ENCODE measurements around the gene SHC1. TPM values are rescaled to one million over a fixed set of nuclear protein-coding genes. Genes with fewer than 3 reads are reported as not detected.
A peak's percentile ranks its signal among the peaks of the same experiment; 100 is the strongest.

Gene SHC1
- total RNA-seq, 1 donor from 2014 or later, result 211 TPM

DNA sequence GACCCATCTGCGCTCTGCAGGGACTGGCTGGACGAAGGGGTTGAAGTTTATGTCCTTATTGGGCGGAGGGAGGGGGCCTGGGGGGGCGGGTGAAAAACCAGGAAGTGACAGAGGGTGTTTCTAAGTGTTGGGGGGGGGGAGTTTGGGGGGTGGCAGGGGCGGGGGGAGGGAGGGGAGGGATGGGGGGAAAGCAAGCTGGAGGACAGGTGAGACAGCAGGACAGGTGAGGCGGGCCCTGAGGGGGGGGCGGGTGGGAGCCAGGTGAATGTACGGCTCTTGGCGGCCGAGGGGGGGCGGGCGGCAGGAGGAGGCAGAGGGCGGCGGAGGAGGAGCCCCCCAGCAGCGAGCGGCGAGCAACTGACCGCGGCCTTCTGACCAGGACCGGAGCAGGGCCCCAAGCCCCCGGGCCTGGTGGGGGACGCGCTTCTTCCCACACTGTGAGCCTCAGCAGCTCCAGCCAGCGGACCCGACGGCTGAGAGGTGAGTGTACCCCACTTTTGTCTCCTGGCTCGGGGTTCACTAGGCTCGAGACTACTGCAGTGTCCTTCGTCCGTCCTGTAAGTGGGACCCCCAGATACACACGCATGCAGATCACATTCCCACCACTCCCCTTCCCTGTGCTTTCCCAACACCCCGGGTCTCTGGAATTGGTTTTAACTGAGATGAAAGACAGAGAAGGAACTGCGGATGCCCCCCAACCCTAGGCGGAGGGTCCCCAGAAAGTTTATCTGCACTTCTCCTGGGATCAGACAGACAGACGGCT is 32.1 kb upstream of the SHC1 start, which contains the start of gene ZBTB7B:
Gene ZBTB7B (plus strand): TSS at position 339 of the 763 bp plus-strand sequence. CDS start 11,859 bp downstream, outside the sequence.
- Histone ChIP-seq H3K4me1 (peaks cover 22 to 48% of the 10 kb centered on the region in 2 donors), H3K36me3 (no peaks in the 10 kb centered on the region), H3K4me3 (peak within 1 kb of the TSS; percentile 92 to 94), H3K9me3 (no peaks in the 10 kb centered on the region), H3K27ac (peak within 1 kb of the TSS; percentile 97 to 98), H3K27me3 (no peaks in the 10 kb centered on the region)
- DNase-seq (ENCODE audit: low spot score in 2 of 2), result no peak
- TF ChIP-seq, protein P1, sequence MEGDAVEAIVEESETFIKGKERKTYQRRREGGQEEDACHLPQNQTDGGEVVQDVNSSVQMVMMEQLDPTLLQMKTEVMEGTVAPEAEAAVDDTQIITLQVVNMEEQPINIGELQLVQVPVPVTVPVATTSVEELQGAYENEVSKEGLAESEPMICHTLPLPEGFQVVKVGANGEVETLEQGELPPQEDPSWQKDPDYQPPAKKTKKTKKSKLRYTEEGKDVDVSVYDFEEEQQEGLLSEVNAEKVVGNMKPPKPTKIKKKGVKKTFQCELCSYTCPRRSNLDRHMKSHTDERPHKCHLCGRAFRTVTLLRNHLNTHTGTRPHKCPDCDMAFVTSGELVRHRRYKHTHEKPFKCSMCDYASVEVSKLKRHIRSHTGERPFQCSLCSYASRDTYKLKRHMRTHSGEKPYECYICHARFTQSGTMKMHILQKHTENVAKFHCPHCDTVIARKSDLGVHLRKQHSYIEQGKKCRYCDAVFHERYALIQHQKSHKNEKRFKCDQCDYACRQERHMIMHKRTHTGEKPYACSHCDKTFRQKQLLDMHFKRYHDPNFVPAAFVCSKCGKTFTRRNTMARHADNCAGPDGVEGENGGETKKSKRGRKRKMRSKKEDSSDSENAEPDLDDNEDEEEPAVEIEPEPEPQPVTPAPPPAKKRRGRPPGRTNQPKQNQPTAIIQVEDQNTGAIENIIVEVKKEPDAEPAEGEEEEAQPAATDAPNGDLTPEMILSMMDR (IDR thresholded peaks at IDR 0.05), result no peak
- intact Hi-C loops (cut with DNase I), result loop anchor here (1.0 to 5.0 kb wide), 6 partner anchors 28 to 960 kb away; partner anchors contain the start of genes ADAM15, ATP8B2, CKS1B and SLC50A1

DNA sequence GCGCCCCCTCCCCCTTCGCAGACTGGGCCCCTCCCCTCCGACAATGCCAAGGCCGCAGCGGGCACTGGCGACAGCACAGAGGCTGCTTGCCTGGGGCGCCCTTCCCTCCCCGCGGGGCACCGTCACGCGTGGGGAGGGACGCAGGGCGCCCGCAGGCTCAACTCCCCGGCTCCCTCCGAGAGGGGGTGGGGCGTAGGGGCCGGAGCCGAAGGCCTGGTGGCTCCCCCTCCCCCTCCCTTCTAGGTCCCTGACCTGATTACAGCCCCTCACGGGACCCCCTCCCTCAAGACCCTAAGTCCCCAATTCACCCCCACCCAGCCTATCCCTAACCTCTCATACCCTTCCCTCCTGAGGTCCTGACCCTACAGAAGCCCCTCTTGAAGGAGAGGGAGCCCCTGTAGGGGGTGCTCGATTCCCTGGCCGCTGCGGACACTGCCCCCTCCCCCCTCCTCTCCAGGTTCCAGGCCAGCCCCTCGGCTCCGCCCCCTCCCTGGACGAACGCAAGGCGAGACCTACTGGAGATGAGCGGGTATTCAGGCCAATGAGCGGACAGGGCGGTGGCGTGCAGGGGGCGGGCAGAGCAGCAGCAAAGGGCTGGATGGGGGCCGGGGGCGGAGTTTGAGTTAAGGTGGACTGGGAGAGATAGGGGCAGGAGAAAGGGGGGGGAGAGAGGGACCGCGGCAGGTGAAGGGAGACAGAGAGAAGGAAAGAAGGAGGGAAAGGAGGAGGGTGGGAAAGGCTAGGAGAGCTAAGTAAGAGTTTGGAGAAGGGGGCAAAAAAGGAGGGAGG is 31.3 kb upstream of the SHC1 start:
- H3K27me3 ChIP-seq, result no peaks in the 10 kb centered on the region
- peak overlapping the region; percentile 97 to 98 for H3K27ac ChIP-seq
- peaks cover 19 to 41% of the 10 kb centered on the region in 2 donors for H3K4me1 ChIP-seq
- no peaks in the 10 kb centered on the region for H3K36me3 ChIP-seq
- intact Hi-C loops (cut with DNase I), result loop anchor here (1.0 to 5.0 kb wide), 7 partner anchors 15 to 960 kb away; partner anchors contain the start of genes ADAM15, ATP8B2, CKS1B and SLC50A1
- DNase-seq (ENCODE audit: low spot score in 2 of 2), result peak; percentile 99 to 100
- peak overlapping the region; percentile 92 to 94 for H3K4me3 ChIP-seq
- H3K9me3 ChIP-seq, result no peaks in the 10 kb centered on the region
- TF ChIP-seq, protein P1 (IDR thresholded peaks at IDR 0.05), result peak in 2 of 3 experiments; percentile 50 to 59

DNA sequence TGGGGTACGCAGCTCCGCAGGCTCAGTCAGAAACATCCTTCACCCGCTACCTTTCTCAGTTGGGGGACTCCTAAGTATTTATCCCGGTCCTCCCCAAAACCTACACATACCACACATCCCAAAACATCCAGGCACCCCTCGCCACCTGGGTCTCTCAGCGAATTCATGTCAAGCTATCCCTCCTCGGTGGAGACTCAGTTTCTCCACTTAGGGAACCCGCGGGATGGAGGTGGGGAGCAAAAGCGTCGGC is 30.8 kb upstream of the SHC1 start:
- TF ChIP-seq, protein P1 (IDR thresholded peaks at IDR 0.05), result no peak

DNA sequence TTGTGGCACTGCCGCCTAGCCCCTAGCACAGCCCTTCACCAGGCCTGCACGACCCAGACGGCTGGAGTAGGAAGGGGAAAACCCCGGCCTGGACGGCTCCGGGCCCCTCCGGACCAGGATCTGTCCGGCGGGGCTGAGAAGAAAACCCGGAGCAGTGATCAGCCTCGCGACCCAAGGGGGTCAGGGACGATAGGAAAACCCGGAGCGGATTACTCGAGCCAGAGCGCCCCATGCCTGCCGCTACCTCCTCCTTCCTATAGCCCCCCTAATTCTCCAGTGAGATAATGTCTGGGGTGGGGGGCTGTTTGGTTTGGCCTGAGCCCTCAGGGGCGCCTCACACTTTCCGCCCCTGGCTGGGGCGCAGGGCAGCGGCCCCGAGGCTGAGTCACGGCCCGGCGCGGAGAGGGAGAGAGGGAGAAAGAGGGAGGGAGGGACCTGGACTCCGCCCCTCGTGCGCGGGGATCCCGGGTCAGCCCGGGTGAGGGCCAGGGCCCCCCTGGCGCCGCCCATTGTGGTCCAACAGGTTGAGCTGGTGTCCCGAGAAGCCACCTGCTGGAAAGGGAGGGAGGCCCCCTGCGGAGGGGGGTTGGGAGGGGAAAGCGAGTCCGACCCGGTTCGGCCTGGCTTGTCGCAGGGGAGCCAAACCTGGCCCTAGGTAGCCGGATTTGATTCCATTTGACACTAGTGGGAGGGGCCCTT is 30.3 kb upstream of the SHC1 start:
- H3K4me3 ChIP-seq, result peak overlapping the region; percentile 92 to 94
- no peaks in the 10 kb centered on the region for H3K27me3 ChIP-seq
- no peaks in the 10 kb centered on the region for H3K9me3 ChIP-seq
- peak overlapping the region; percentile 97 to 98 for H3K27ac ChIP-seq
- TF ChIP-seq, protein P1 (IDR thresholded peaks at IDR 0.05), result peak in 1 of 3 experiments; percentile 11
- intact Hi-C loops (cut with DNase I), result loop anchor here (1.0 to 5.0 kb wide), 6 partner anchors 16 to 961 kb away; partner anchors contain the start of genes ATP8B2, FLAD1, PYGO2 and SLC50A1
- peak; percentile 61 to 95 for DNase-seq (ENCODE audit: low spot score in 2 of 2)
- H3K4me1 ChIP-seq, result peaks cover 14 to 33% of the 10 kb centered on the region in 2 donors
- no peaks in the 10 kb centered on the region for H3K36me3 ChIP-seq

More for the DNA sequence above, 30.8 kb upstream of the SHC1 start:
- H3K4me1 ChIP-seq, result peaks cover 18 to 38% of the 10 kb centered on the region in 2 donors
- H3K27ac ChIP-seq, result peak overlapping the region; percentile 97 to 98
- DNase-seq (ENCODE audit: low spot score in 2 of 2), result no peak
- H3K9me3 ChIP-seq, result no peaks in the 10 kb centered on the region
- intact Hi-C loops (cut with DNase I), result loop anchor here (1.0 to 5.0 kb wide), 4 partner anchors 16 to 961 kb away; partner anchors contain the start of genes ATP8B2 and SLC50A1
- H3K27me3 ChIP-seq, result no peaks in the 10 kb centered on the region
- H3K36me3 ChIP-seq, result no peaks in the 10 kb centered on the region
- H3K4me3 ChIP-seq, result peak overlapping the region; percentile 92 to 94

DNA sequence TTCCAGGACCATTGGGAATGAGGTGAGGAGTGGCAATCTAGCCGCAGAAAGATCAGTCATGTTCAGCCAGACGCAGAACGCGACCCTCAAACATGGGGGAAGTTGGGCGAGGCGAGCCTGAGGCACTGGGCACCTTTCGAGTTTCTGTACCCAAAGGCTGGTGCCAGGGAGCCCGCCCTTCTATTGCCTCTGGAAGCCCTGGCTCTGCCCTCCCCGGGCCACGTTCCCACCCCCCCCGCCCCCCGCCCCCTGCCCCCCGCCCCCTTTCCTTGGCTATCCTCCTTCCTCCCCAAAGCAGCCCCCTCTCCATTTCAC is 29.8 kb upstream of the SHC1 start:
- peak overlapping the region; percentile 97 to 98 for H3K27ac ChIP-seq
- H3K36me3 ChIP-seq, result no peaks in the 10 kb centered on the region
- peaks cover 14 to 28% of the 10 kb centered on the region in 2 donors for H3K4me1 ChIP-seq
- DNase-seq (ENCODE audit: low spot score in 2 of 2), result no peak
- no peaks in the 10 kb centered on the region for H3K9me3 ChIP-seq
- H3K27me3 ChIP-seq, result no peaks in the 10 kb centered on the region
- TF ChIP-seq, protein P1 (IDR thresholded peaks at IDR 0.05), result no peak
- peak overlapping the region; percentile 92 to 94 for H3K4me3 ChIP-seq
- intact Hi-C loops (cut with DNase I), result loop anchor here (1.0 to 5.0 kb wide), 5 partner anchors 17 to 962 kb away; partner anchors contain the start of genes ATP8B2, FLAD1, PYGO2 and SLC50A1
